ENCODE measurements around the gene ATE1. TPM values are rescaled to one million over a fixed set of nuclear protein-coding genes. Genes with fewer than 3 reads are reported as not detected.

The ATE1 gene
- total and polyA plus RNA-seq, 12 donors: 4.5 to 57.7 (median 42.5) TPM

GRCh38 chr10:121694966-121695643, 232.7 kb downstream of the ATE1 start:
- intact Hi-C loops (cut with DNase I): no loop called here
- 41 to 47% methylated on average over 8 of the region's 8 CpGs for WGBS, 2 donors
- peaks cover 0 to 74% (median 23%) of the 10 kb centered on the region in 7 donors for H3K27me3 ChIP-seq
- ATAC-seq (no peak), DNase-seq (no peak)
- no peaks in the 10 kb centered on the region for H3K4me1 ChIP-seq
- H3K27ac ChIP-seq: no peak overlapping the region
- H3K4me3 ChIP-seq: no peak overlapping the region
- H3K9me3 ChIP-seq: peaks cover 0 to 4% (median 0%) of the 10 kb centered on the region in 11 donors
- H3K36me3 ChIP-seq: no peaks in the 10 kb centered on the region
- no peak for TF ChIP-seq CTCF (IDR thresholded peaks at IDR 0.05)

GRCh38 chr10:121694327-121694965, 233.4 kb downstream of the ATE1 start:
- no peak for TF ChIP-seq CTCF (IDR thresholded peaks at IDR 0.05)
- intact Hi-C loops (cut with DNase I): no loop called here

GRCh38 chr10:121692626-121693025, 235.2 kb downstream of the ATE1 start:
- ATAC-seq (no peak), DNase-seq (no peak)
- no peaks in the 10 kb centered on the region for H3K4me1 ChIP-seq
- 73 to 77% methylated on average over 10 of the region's 10 CpGs for WGBS, 2 donors
- H3K36me3 ChIP-seq: no peaks in the 10 kb centered on the region
- no peaks in the 10 kb centered on the region for H3K9me3 ChIP-seq
- H3K27ac ChIP-seq: no peak overlapping the region
- H3K27me3 ChIP-seq: peaks cover 0 to 87% (median 30%) of the 10 kb centered on the region in 7 donors
- no peak overlapping the region for H3K4me3 ChIP-seq
- no peak for TF ChIP-seq CTCF (IDR thresholded peaks at IDR 0.05)
- intact Hi-C loops (cut with DNase I): no loop called here

More at GRCh38 chr10:121694327-121694965, 233.4 kb downstream of the ATE1 start:
- no peak for ATAC-seq
- Histone ChIP-seq H3K4me3 (no peak overlapping the region), H3K27me3 (peaks cover 0 to 81% (median 26%) of the 10 kb centered on the region in 7 donors), H3K9me3 (no peaks in the 10 kb centered on the region), H3K27ac (no peak overlapping the region), H3K4me1 (no peaks in the 10 kb centered on the region), H3K36me3 (no peaks in the 10 kb centered on the region)
- DNase-seq: no peak
- 73 to 78% methylated on average over 9 of the region's 9 CpGs for WGBS, 2 donors

- ATAC-seq: no peak
- Histone ChIP-seq H3K9me3 (no peaks in the 10 kb centered on the region), H3K4me3 (no peak overlapping the region), H3K4me1 (no peaks in the 10 kb centered on the region), H3K36me3 (no peaks in the 10 kb centered on the region), H3K27me3 (peaks cover 0 to 89% (median 37%) of the 10 kb centered on the region in 7 donors), H3K27ac (no peak overlapping the region)
- intact Hi-C loops (cut with DNase I): no loop called here
- no peak for DNase-seq
- no peak for TF ChIP-seq CTCF (IDR thresholded peaks at IDR 0.05)
- 63 to 75% methylated on average over 3 of the region's 3 CpGs for WGBS, 2 donors
Observed at GRCh38 chr10:121690970-121691369, 236.9 kb downstream of the ATE1 start.

Other genes with a start within 250 kb of the ATE1 start
- 10 to 100 TPM; 18.2 to 35.4 (median 24.4) TPM for gene NSMCE4A, start 47.2 kb upstream of the ATE1 start, total RNA-seq
- gene NSMCE4A, start 47.2 kb upstream of the ATE1 start, polyA plus RNA-seq: 10 to 100 TPM; 25.8 to 58.5 TPM
- 100 to 1,000 TPM; 266 to 451 (median 378) TPM for gene TACC2, start 61.1 kb upstream of the ATE1 start, total RNA-seq
- gene TACC2, start 61.1 kb upstream of the ATE1 start, polyA plus RNA-seq: 100 to 1,000 TPM in 1 of 2 donors, 10 to 100 TPM in 1; 68.1 to 314 TPM

Measured in heart right ventricle (tissue), 16 donors.